ENCODE results near the gene POLL. TPM values are rescaled to one million over a fixed set of nuclear protein-coding genes. Genes with fewer than 3 reads are reported as not detected.

Gene POLL
- total RNA-seq, 1 donor from 2014 or later = 47.3 TPM

DNA sequence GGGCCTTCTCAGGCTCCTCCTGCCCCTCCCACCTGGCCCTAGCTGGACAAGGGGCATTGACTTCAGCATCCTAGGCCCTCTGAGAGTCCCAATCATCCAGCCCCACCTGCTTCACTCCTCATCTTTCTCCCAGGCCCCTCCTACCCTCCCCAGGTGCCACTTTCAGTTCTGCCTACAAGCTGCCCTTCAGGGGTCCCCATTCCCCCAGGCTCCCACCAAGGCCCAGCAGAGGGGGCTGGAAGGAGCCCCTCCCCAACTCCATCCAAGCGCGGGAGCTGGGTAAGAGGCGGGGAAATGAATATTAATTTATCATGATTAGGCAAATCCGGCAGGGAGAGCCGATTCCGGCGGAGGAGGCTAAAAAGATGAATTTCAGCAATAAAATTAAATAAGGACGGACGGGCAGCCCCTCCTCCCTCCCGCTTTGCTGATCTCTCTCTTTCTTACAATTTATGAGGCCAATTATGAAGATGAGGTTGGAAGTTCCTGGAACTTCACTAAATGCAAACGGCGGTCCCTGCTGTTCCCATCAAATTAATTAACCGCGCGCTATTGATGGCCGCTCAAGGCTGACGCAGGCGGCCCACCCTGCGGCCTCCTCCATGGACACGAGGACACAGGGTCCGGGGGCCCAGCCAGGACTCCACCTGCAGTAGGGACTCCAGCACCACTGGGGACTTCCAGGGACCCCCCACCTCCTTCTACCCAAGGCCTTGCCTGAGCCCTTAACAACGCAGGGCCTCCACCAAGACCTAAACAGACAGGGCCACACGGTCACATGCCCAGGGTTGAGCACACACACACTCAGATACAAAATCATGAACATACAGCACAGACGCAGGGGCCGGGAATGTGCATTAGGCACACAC is 13.9 kb downstream of the POLL start:
- H3K36me3 Mint-ChIP-seq = peaks cover 2% of the 10 kb centered on the region
- H3K9me3 Mint-ChIP-seq = no peaks in the 10 kb centered on the region
- H3K27ac Mint-ChIP-seq = no peak overlapping the region
- peaks cover 11% of the 10 kb centered on the region for H3K4me1 Mint-ChIP-seq
- H3K27me3 Mint-ChIP-seq (ENCODE audit: low read depth) = peaks cover 28% of the 10 kb centered on the region
- H3K4me3 Mint-ChIP-seq = no peak overlapping the region
- TF ChIP-seq, protein P1, sequence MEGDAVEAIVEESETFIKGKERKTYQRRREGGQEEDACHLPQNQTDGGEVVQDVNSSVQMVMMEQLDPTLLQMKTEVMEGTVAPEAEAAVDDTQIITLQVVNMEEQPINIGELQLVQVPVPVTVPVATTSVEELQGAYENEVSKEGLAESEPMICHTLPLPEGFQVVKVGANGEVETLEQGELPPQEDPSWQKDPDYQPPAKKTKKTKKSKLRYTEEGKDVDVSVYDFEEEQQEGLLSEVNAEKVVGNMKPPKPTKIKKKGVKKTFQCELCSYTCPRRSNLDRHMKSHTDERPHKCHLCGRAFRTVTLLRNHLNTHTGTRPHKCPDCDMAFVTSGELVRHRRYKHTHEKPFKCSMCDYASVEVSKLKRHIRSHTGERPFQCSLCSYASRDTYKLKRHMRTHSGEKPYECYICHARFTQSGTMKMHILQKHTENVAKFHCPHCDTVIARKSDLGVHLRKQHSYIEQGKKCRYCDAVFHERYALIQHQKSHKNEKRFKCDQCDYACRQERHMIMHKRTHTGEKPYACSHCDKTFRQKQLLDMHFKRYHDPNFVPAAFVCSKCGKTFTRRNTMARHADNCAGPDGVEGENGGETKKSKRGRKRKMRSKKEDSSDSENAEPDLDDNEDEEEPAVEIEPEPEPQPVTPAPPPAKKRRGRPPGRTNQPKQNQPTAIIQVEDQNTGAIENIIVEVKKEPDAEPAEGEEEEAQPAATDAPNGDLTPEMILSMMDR (IDR thresholded peaks at IDR 0.05; ENCODE audit: unreplicated experiment) = no peak
- no peak for DNase-seq (ENCODE audit: low spot score in 2 of 2, unreplicated experiment in 2 of 2)

- TF ChIP-seq, protein P1 (IDR thresholded peaks at IDR 0.05; ENCODE audit: unreplicated experiment) = no peak
- no peaks in the 10 kb centered on the region for H3K9me3 Mint-ChIP-seq
- DNase-seq (ENCODE audit: low spot score in 2 of 2, unreplicated experiment in 2 of 2) = no peak
- H3K4me3 Mint-ChIP-seq = no peak overlapping the region
- peaks cover 42% of the 10 kb centered on the region for H3K27me3 Mint-ChIP-seq (ENCODE audit: low read depth)
- H3K36me3 Mint-ChIP-seq = no peaks in the 10 kb centered on the region
- H3K27ac Mint-ChIP-seq = no peak overlapping the region
- peaks cover 11% of the 10 kb centered on the region for H3K4me1 Mint-ChIP-seq
Measured at GRCh38 chr10:101572785-101573184, 15.3 kb downstream of the POLL start.

DNA sequence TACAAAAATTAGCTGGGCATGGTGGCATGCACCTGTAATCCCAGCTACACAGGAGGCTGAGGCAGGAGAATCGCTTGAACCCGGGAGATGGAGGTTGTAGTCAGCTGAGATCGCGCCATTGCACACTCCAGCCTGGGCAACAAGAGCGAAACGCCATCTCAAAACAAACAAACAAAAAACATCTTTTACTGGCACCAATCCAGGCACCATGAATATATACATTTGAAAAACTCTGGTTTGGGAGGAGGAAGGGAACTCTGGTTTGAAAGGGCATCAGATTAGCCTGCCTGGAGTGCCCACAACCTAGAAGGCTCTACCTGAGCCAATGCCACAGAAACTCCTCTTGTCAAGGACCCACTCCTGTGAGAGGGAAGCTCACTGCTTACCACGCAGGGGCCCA is 15.9 kb downstream of the POLL start:
- H3K4me1 Mint-ChIP-seq = peaks cover 11% of the 10 kb centered on the region
- no peak overlapping the region for H3K27ac Mint-ChIP-seq
- DNase-seq (ENCODE audit: low spot score in 2 of 2, unreplicated experiment in 2 of 2) = no peak
- H3K9me3 Mint-ChIP-seq = no peaks in the 10 kb centered on the region
- H3K36me3 Mint-ChIP-seq = no peaks in the 10 kb centered on the region
- H3K27me3 Mint-ChIP-seq (ENCODE audit: low read depth) = peaks cover 48% of the 10 kb centered on the region
- TF ChIP-seq, protein P1 (IDR thresholded peaks at IDR 0.05; ENCODE audit: unreplicated experiment) = no peak
- no peak overlapping the region for H3K4me3 Mint-ChIP-seq

DNA sequence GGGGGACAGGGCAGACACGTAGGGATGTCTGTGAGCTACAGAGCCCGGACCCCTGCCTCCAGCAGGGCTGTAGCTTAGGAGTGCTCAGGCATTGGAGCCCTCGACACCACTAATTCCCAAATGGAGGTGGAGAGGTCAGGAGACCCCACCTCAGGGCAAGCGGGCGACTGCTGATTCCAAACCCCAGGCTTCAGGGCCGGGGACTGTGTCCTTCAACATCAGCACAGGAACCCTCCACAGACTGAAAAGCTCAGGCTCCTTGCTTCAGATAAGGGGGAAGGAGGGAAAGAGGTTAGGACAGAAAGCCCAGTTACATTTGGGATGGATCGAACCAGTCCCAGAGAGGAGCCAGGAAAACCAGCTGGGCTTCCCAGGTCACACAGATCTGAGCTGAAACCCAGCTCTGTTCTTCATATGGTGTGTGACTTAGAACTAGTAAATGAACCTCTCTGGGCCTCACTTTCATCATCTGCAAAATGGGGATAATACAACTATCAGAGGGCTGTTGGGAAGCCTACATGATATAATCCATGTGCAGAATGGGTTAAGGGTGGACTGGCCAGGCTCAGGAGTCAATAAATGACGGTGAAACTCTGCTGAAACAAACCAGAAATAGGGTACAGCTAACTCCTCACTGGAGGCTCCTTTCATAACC is 16.7 kb downstream of the POLL start:
- no peaks in the 10 kb centered on the region for H3K36me3 Mint-ChIP-seq
- DNase-seq (ENCODE audit: low spot score in 2 of 2, unreplicated experiment in 2 of 2) = no peak
- H3K27ac Mint-ChIP-seq = no peak overlapping the region
- H3K27me3 Mint-ChIP-seq (ENCODE audit: low read depth) = peaks cover 55% of the 10 kb centered on the region
- TF ChIP-seq, protein P1 (IDR thresholded peaks at IDR 0.05; ENCODE audit: unreplicated experiment) = no peak
- H3K4me3 Mint-ChIP-seq = peak overlapping the region; percentile 70
- H3K4me1 Mint-ChIP-seq = peaks cover 14% of the 10 kb centered on the region
- no peaks in the 10 kb centered on the region for H3K9me3 Mint-ChIP-seq

DNA sequence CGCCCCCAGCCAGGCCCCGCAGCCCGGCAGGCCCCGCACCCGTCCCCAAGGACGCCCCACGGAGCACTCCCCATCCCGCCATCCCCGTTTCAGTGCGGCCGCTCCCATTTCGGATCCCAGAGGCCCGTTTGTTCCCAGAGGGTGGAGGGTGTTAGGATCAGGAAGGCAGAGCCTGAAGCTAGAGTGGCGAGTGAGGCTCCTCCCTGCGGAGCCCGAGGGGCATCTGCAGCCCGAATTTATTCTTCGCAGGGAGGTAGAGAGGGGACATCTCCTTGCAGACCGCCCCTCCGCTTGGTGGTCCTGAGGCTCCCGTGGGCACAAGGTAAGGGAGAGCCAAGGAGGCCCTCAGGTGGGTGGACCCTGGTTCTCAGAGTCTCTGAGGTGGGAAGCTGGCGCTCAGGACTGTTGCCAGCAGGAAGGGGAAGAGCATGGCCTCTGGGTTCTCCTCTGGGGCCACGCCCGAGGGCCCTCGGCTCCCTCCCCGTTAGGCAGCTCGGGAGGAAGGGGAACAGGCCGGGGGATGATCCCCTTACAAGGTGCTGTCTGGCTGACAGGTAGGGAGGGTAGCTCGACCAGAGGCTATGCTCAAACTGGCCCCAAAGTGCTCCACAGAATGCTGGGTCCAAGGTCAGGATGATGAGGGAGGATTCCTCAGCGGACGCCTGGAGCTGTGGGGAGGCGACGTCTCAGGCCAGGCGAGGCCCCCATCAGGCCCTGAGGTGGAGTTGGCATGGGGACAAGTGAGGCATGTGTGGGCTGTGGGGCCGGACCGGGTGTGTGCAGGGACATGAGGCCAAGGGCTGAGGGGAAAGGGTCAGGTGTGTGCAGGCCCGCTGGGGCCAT is 17.4 kb downstream of the POLL start:
- Mint-ChIP-seq H3K36me3 (no peaks in the 10 kb centered on the region), H3K4me1 (peaks cover 17% of the 10 kb centered on the region), H3K27me3 (ENCODE audit: low read depth) (peaks cover 62% of the 10 kb centered on the region), H3K27ac (no peak overlapping the region), H3K4me3 (peak overlapping the region; percentile 70), H3K9me3 (no peaks in the 10 kb centered on the region)
- no peak for DNase-seq (ENCODE audit: low spot score in 2 of 2, unreplicated experiment in 2 of 2)
- TF ChIP-seq, protein P1 (IDR thresholded peaks at IDR 0.05; ENCODE audit: unreplicated experiment) = peak; percentile 24
